SK-N-SH (cell line): Measurements from ENCODE around the gene BAD. TPM values are rescaled to one million over a fixed set of nuclear protein-coding genes. Genes with fewer than 3 reads are reported as not detected.

ENCODE experiments used
- CTCF ChIA-PET: fragments of 300-600, 350-600 bp; formaldehyde crosslinking; extraction: SDS; loops from one replicate; lab custom pipeline; 2021; lab: Yijun Ruan, JAX
- POLR2A ChIA-PET: fragments of 350-600 bp; sonication (Branson Sonifier 250); formaldehyde crosslinking; extraction: SDS; loops from one replicate; lab custom pipeline; 2020; ENCODE audit warnings: antibody characterized with exemption, inconsistent platforms; lab: Yijun Ruan, JAX
- DNase-seq: peaks from one replicate; pipeline ENCODE4 v3.0.0; 2012
- H2AFZ ChIP-seq: fragments of 200-600 bp; sonication (generic); 2 replicates; pipeline ENCODE4 v1.8.1; 2016; ENCODE audit warnings: antibody characterized with exemption, mild to moderate bottlenecking, low read depth
- H3F3A ChIP-seq: fragments of 200-600 bp; sonication (generic); replicated peaks from 2 replicates; pipeline ENCODE3; 2016; ENCODE audit warnings: antibody characterized with exemption, mild to moderate bottlenecking; ENCODE audit not compliant: insufficient read depth
- H3K27ac ChIP-seq, 2 experiments: fragments of 200-500 bp in 1 of 2; fragments of 200-600 bp in 1 of 2; sonication (Bioruptor generic) in 1 of 2; sonication (generic), shearing (Covaris generic) in 1 of 2; 2 replicates each; pipeline versions ENCODE4 v1.5.1 to v1.6.1; 2014 to 2016; ENCODE audit warnings: low read depth in 2 of 2, inconsistent platforms in 1 of 2, low read length in 1 of 2, mild to moderate bottlenecking in 1 of 2, mixed read lengths in 1 of 2
- H3K27me3 ChIP-seq: fragments of 200-600 bp; sonication (generic), shearing (Covaris generic); 2 replicates; pipeline ENCODE4 v1.6.1; 2016; ENCODE audit warnings: mixed run types; ENCODE audit not compliant: insufficient read depth
- H3K36me3 ChIP-seq, 2 experiments: fragments of 200-500 bp in 1 of 2; fragments of 200-600 bp in 1 of 2; sonication (Bioruptor generic) in 1 of 2; sonication (generic) in 1 of 2; replicated peaks in 1 of 2; 2 replicates each; pipeline versions ENCODE3 to v1.5.1; 2014 to 2016; ENCODE audit warnings: low read length in 1 of 2, mild to moderate bottlenecking in 1 of 2; ENCODE audit not compliant: insufficient read depth in 2 of 2, control insufficient read depth in 1 of 2
- H3K4me1 ChIP-seq, 2 experiments: fragments of 200-500 bp in 1 of 2; fragments of 200-600 bp in 1 of 2; sonication (Bioruptor generic) in 1 of 2; sonication (generic), shearing (Covaris generic) in 1 of 2; 2 replicates each; pipeline versions ENCODE4 v1.5.1 to v1.6.1; 2014 to 2016; ENCODE audit warnings: low read depth in 1 of 2, low read length in 1 of 2, mixed run types in 1 of 2; ENCODE audit not compliant: insufficient read depth in 2 of 2, control insufficient read depth in 1 of 2
- H3K4me2 ChIP-seq: fragments of 200-600 bp; sonication (generic), shearing (Covaris generic); 2 replicates; pipeline ENCODE4 v1.6.1; 2017; ENCODE audit warnings: mixed run types
- H3K4me3 ChIP-seq, 2 experiments: fragments of 200-500 bp in 1 of 2; fragments of 200-600 bp in 1 of 2; sonication (Bioruptor generic) in 1 of 2; sonication (generic), shearing (Covaris generic) in 1 of 2; 2 replicates each; pipeline versions ENCODE4 v1.5.1 to v1.8.1; 2014 to 2016; ENCODE audit warnings: low read depth in 2 of 2, inconsistent platforms in 1 of 2, low read length in 1 of 2, mild to moderate bottlenecking in 1 of 2, mixed read lengths in 1 of 2, moderate library complexity in 1 of 2
- H3K79me2 ChIP-seq: fragments of 200-600 bp; sonication (generic); 2 replicates; pipeline ENCODE4 v1.8.1; 2017; ENCODE audit warnings: mild to moderate bottlenecking; ENCODE audit not compliant: insufficient read depth
- H3K9ac ChIP-seq: fragments of 200-600 bp; sonication (generic); 2 replicates; pipeline ENCODE4 v1.6.1; 2017; ENCODE audit warnings: mixed run types
- H3K9me2 ChIP-seq: fragments of 200-600 bp; sonication (generic); 2 replicates; pipeline ENCODE4 v1.6.1; 2017; ENCODE audit warnings: mixed run types
- H3K9me3 ChIP-seq: fragments of 200-600 bp; sonication (generic); 2 replicates; pipeline ENCODE4 v1.6.1; 2017; ENCODE audit warnings: mixed run types, mild to moderate bottlenecking, moderate library complexity
- H4K20me1 ChIP-seq: fragments of 200-600 bp; sonication (generic); 2 replicates; pipeline ENCODE4 v1.6.1; 2017; ENCODE audit warnings: mild to moderate bottlenecking, mixed run types; ENCODE audit not compliant: insufficient read depth
- CHD2 ChIP-seq: fragments of 150-350 bp; IDR thresholded peaks from 2 replicates; pipeline ENCODE4 v1.6.1; 2018; ENCODE audit warnings: low read length; ENCODE audit not compliant: partially characterized antibody
- ELF1 ChIP-seq: IDR thresholded peaks from 2 replicates; pipeline ENCODE4 v1.4.0; 2012
- EZH2phosphoT487 ChIP-seq: fragments of 200-600 bp; sonication (generic); IDR thresholded peaks from 2 replicates; pipeline ENCODE4 v1.6.1; 2017; ENCODE audit warnings: low read depth, mixed run types, mild to moderate bottlenecking, antibody characterized with exemption, moderate library complexity, borderline replicate concordance
- FOSL2 ChIP-seq: IDR thresholded peaks from 2 replicates; pipeline ENCODE4 v1.4.0; 2012; ENCODE audit warnings: low read depth, mild to moderate bottlenecking, moderate library complexity, borderline replicate concordance
- FOXJ3 ChIP-seq: sonication (generic); formaldehyde crosslinking; IDR thresholded peaks from 2 replicates; pipeline ENCODE4 v1.5.1; 2020; ENCODE audit warnings: mild to moderate bottlenecking, missing genetic modification reagents
- FOXM1 ChIP-seq: IDR thresholded peaks from 2 replicates; pipeline ENCODE4 v1.4.0; 2012; ENCODE audit warnings: low read depth, mild to moderate bottlenecking
- GABPA ChIP-seq: IDR thresholded peaks from 2 replicates; pipeline ENCODE4 v1.4.0; 2012; ENCODE audit warnings: low read depth, mild to moderate bottlenecking
- GATA2 ChIP-seq: sonication (generic); formaldehyde crosslinking; IDR thresholded peaks from 2 replicates; pipeline ENCODE4 v1.5.0; 2020; ENCODE audit warnings: mild to moderate bottlenecking, missing genetic modification reagents
- JUND ChIP-seq: IDR thresholded peaks from 2 replicates; pipeline ENCODE4 v1.4.0; 2012
- NFIC ChIP-seq: IDR thresholded peaks from 2 replicates; pipeline ENCODE4 v1.4.0; 2012; ENCODE audit warnings: borderline replicate concordance
- NRF1 ChIP-seq: IDR thresholded peaks from 2 replicates; pipeline ENCODE4 v1.6.1; 2012; ENCODE audit warnings: low read depth, mild to moderate bottlenecking, low read length
- POLR2AphosphoS5 ChIP-seq: IDR thresholded peaks from 2 replicates; pipeline ENCODE4 v1.6.1; 2012; ENCODE audit warnings: low read depth, low read length
- RCOR1 ChIP-seq: fragments of 150-350 bp; IDR thresholded peaks from 2 replicates; pipeline ENCODE4 v1.6.1; 2017; ENCODE audit warnings: antibody characterized with exemption, low read length
- RFX5 ChIP-seq: IDR thresholded peaks from 2 replicates; pipeline ENCODE4 v1.6.1; 2012; ENCODE audit warnings: mild to moderate bottlenecking, improper control_type of control experiment, low read length
- RXRA ChIP-seq: IDR thresholded peaks from 2 replicates; pipeline ENCODE4 v1.4.0; 2012; ENCODE audit warnings: low read depth, mild to moderate bottlenecking, borderline replicate concordance
- TEAD4 ChIP-seq: IDR thresholded peaks from 2 replicates; pipeline ENCODE4 v1.4.0; 2012; ENCODE audit warnings: mild to moderate bottlenecking, borderline replicate concordance; ENCODE audit not compliant: insufficient read depth
- YY1 ChIP-seq: IDR thresholded peaks from 2 replicates; pipeline ENCODE4 v1.4.0; 2012; ENCODE audit warnings: low read depth, mild to moderate bottlenecking
- WGBS: methylation state at CpG from one replicate; pipeline ENCODE4 v1.1.6; 2017; ENCODE audit warnings: low lambda C conversion rate; 5-methylcytosine and 5-hydroxymethylcytosine counted together
- polyA plus RNA-seq, 3 experiments: library from polyadenylated mRNA; depleted of rRNA; stranded (reverse); fragments of >200 nt; gene quantifications; 2 replicates each; pipeline ENCODE4 v1.2.3, GENCODE V29; 2012
- TF ChIP-seq, protein P1 (sequence below): IDR thresholded peaks from 2 replicates; pipeline ENCODE4; 2012

BAD gene
- polyA plus RNA-seq, 1 of the 3 experiments (the other 2 are of a cell fraction): 80.9 TPM

- no peak overlapping the region for H3K4me3 ChIP-seq
- ChIA-PET POLR2A (interaction anchor here (0.9 to 12.4 kb wide), 4 partner anchors 8 to 26 kb away, joined by 3 to 112 read pairs (median 22); no protein-coding TSS in a partner anchor), CTCF (interaction anchor here (1.2 to 2.5 kb wide), 6 partner anchors 10 to 57 kb away, joined by 3 to 11 read pairs (median 6); no protein-coding TSS in a partner anchor)
- H2AFZ ChIP-seq: no peak overlapping the region
- H3K27ac ChIP-seq: no peak overlapping the region; a peak in 1 of 4 replicates
- no peaks in the 10 kb centered on the region for H3K9me2 ChIP-seq
- TF ChIP-seq POLR2AphosphoS5: peak; percentile 12; the same call in 1 of the 2 replicates
- no peak for TF ChIP-seq RXRA
- peaks cover 21% of the 10 kb centered on the region for H3F3A ChIP-seq
- H3K4me2 ChIP-seq: no peak overlapping the region; the same call in 1 of the 2 replicates
- H3K36me3 ChIP-seq: peaks cover 10 to 16% of the 10 kb centered on the region in 2 experiments
- peaks cover 15 to 46% of the 10 kb centered on the region in 2 experiments; a peak in 2 of 4 replicates for H3K4me1 ChIP-seq
- DNase-seq: no peak
- H4K20me1 ChIP-seq: no peaks in the 10 kb centered on the region
- no peaks in the 10 kb centered on the region for H3K9me3 ChIP-seq
- 59% methylated on average over 5 of the region's 5 CpGs for WGBS
- no peaks in the 10 kb centered on the region for H3K27me3 ChIP-seq
- no peak overlapping the region for H3K9ac ChIP-seq
- peaks cover 48% of the 10 kb centered on the region for H3K79me2 ChIP-seq
Measured at GRCh38 chr11:64244107-64244506, 40.4 kb downstream of the BAD start.

GRCh38 chr11:64243236-64243854 lies 41.1 kb downstream of the BAD start:
- WGBS: 82% methylated on average over 7 of the region's 8 CpGs
- CTCF ChIA-PET: interaction anchor here (0.6 to 3.3 kb wide), 10 partner anchors 8 to 61 kb away, joined by 3 to 17 read pairs (median 4); partner anchors contain the start of gene PLCB3
- Histone ChIP-seq H3K9me2 (no peaks in the 10 kb centered on the region), H3F3A (peaks cover 28% of the 10 kb centered on the region), H3K9me3 (no peaks in the 10 kb centered on the region), H3K4me2 (peak overlapping the region; percentile 98), H3K9ac (no peak overlapping the region), H3K27me3 (no peaks in the 10 kb centered on the region), H4K20me1 (no peaks in the 10 kb centered on the region), H3K27ac (peak overlapping the region; percentile 8 to 26; a peak in 2 of 4 replicates), H3K79me2 (peaks cover 48% of the 10 kb centered on the region), H2AFZ (no peak overlapping the region), H3K36me3 (peaks cover 10 to 21% of the 10 kb centered on the region in 2 experiments), H3K4me1 (peaks cover 15 to 46% of the 10 kb centered on the region in 2 experiments; a peak in 2 of 4 replicates), H3K4me3 (no peak overlapping the region)
- TF ChIP-seq RCOR1 (no peak), CHD2 (peak; percentile 17), YY1 (no peak), FOSL2 (0 out of 2 replicates have a peak, but pooled peaks have one; percentile 3), RXRA (no peak)
- no peak for DNase-seq
- POLR2A ChIA-PET: interaction anchor here (0.5 to 12.4 kb wide), 4 partner anchors 9 to 52 kb away, joined by 3 to 112 read pairs (median 22); no protein-coding TSS in a partner anchor

DNA sequence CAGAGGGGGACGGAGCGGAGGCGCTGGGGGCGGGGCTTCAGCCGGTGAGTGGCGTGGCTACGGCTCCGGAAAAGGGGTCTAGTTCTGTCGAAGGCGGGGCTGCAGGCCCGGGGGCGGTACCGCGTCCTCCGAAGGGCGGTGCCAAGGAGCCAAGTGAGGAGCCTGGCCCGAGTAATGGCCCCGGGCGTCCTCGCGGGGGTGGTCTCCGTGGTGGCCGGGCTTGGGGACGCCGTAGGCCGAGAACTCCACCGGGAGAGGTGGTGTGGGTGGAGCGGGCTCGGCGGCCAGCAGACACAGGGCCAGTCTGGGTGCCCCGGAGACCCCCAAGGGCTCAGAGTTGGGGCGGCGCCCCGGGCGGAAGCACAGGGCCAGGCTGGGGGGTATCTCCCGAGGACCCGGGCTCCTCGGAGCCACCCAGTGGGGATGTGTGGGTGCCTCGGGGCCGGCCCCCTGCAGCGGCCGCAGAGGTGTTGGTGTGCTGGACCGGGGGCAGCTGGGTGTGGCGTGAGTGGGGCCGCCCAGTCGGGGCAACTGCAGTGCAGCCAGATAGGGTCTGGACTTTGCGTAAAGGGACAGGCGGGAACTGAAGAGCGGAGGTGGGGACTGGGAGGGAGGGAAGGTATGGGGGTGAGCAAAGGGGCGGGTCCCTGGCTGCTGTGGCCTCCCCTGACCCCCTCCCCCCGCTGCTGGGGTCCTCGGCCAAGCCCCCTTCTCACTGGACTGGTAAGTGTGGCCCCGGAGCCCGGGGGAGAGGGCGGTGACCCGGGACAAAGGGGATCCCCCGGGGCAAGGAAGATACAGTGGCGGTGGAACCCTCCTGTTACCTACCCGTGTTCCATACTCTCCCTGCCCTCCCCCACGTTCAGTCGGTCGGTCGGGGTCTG lies 42.7 kb downstream of the BAD start:
- ChIA-PET POLR2A (interaction anchor here (0.6 to 12.4 kb wide), 13 partner anchors 8 to 152 kb away, joined by 3 to 112 read pairs (median 4); partner anchors contain the start of genes BAD, DNAJC4, ESRRA and GPR137), CTCF (interaction anchor here (0.6 to 3.3 kb wide), 5 partner anchors 10 to 89 kb away, joined by 3 to 17 read pairs (median 6); partner anchors contain the start of gene PLCB3)
- Histone ChIP-seq H3K4me2 (peak overlapping the region; percentile 98), H3K79me2 (peaks cover 48% of the 10 kb centered on the region), H3F3A (peaks cover 28% of the 10 kb centered on the region), H4K20me1 (no peaks in the 10 kb centered on the region), H3K9me2 (no peaks in the 10 kb centered on the region), H3K4me3 (peak overlapping the region; percentile 78 to 92), H3K9ac (peak overlapping the region; percentile 84), H3K9me3 (no peaks in the 10 kb centered on the region), H3K27ac (peak overlapping the region; percentile 67 to 90; a peak in 3 of 4 replicates), H2AFZ (0 out of 2 replicates have a peak overlapping the region, but pooled peaks have one; percentile 0), H3K36me3 (peaks cover 10 to 32% of the 10 kb centered on the region in 2 experiments), H3K4me1 (peaks cover 15 to 38% of the 10 kb centered on the region in 2 experiments; a peak in 2 of 4 replicates), H3K27me3 (no peaks in the 10 kb centered on the region)
- under 1% methylated on average over 34 of the region's 63 CpGs for WGBS
- DNase-seq: peak; percentile 95
- peak; percentile 7; the same call in 1 of the 2 replicates for TF ChIP-seq GABPA
- no peak for TF ChIP-seq FOXM1
- no peak for TF ChIP-seq TEAD4
- TF ChIP-seq YY1: peak; percentile 83
- TF ChIP-seq, protein P1, sequence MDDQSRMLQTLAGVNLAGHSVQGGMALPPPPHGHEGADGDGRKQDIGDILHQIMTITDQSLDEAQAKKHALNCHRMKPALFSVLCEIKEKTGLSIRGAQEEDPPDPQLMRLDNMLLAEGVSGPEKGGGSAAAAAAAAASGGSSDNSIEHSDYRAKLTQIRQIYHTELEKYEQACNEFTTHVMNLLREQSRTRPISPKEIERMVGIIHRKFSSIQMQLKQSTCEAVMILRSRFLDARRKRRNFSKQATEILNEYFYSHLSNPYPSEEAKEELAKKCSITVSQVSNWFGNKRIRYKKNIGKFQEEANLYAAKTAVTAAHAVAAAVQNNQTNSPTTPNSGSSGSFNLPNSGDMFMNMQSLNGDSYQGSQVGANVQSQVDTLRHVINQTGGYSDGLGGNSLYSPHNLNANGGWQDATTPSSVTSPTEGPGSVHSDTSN: peak; percentile 96
- no peak for TF ChIP-seq NFIC
- TF ChIP-seq EZH2phosphoT487: no peak
- TF ChIP-seq RFX5: no peak
- TF ChIP-seq JUND: no peak
- TF ChIP-seq NRF1: no peak
- no peak for TF ChIP-seq FOSL2
- peak; percentile 65; the same call in 1 of the 2 replicates for TF ChIP-seq POLR2AphosphoS5
- no peak for TF ChIP-seq ELF1
- no peak for TF ChIP-seq RCOR1
- TF ChIP-seq GATA2 (CRISPR knock-in tag): no peak
- no peak for TF ChIP-seq FOXJ3 (CRISPR knock-in tag)
- TF ChIP-seq RXRA: no peak
